Gastrocnemius medialis (tissue), 4 donors: ENCODE results near the gene PGAP6. TPM values are rescaled to one million over a fixed set of nuclear protein-coding genes. Genes with fewer than 3 reads are reported as not detected.
"Not testable (repeated sequence)": the region's sequence is repeated elsewhere in the genome, so short reads cannot be mapped to it uniquely, and the experiment has no call there.

Experiments used
- ATAC-seq, 2 donors: fragments of 150-250 bp; one replicate each; pipeline ENCODE4 v1.9.1; 2016
- DNase-seq, 2 donors: peaks; one replicate each; pipeline ENCODE4 v3.0.0-alpha.2; 2019
- H3K27ac ChIP-seq, 4 donors: fragments of 200-600 bp; sonication (generic); 1 replicate in 1 of 4; 2 replicates in 3 of 4; pipeline ENCODE4 v1.5.1; 2016 to 2018; ENCODE audit warnings: mild to moderate bottlenecking in 2 of 4, moderate library complexity in 1 of 4
- H3K27me3 ChIP-seq, 3 donors: fragments of 200-600 bp; sonication (generic) in 2 of 3; 1 replicate in 1 of 3; 2 replicates in 2 of 3; pipeline versions ENCODE4 v1.5.1 to v1.6.0; 2016 to 2019; ENCODE audit warnings: mild to moderate bottlenecking in 1 of 3, moderate library complexity in 1 of 3
- H3K36me3 ChIP-seq, 2 donors: fragments of 200-600 bp; sonication (generic) in 1 of 2; one replicate each; pipeline ENCODE4 v1.5.1; 2017 to 2018
- H3K4me1 ChIP-seq, 2 donors: fragments of 200-600 bp; sonication (generic) in 1 of 2; one replicate each; pipeline ENCODE4 v1.5.1; 2016 to 2017; ENCODE audit warnings: mild to moderate bottlenecking in 2 of 2
- H3K4me3 ChIP-seq, 4 donors: fragments of 200-600 bp; sonication (generic) in 3 of 4; 1 replicate in 1 of 4; 2 replicates in 3 of 4; pipeline ENCODE4 v1.5.1; 2016 to 2019; ENCODE audit warnings: mild to moderate bottlenecking in 2 of 4
- H3K9me3 ChIP-seq, 3 donors: fragments of 200-600 bp; sonication (generic) in 2 of 3; 1 replicate in 1 of 3; 2 replicates in 2 of 3; pipeline ENCODE4 v1.5.1; 2016 to 2019
- CTCF ChIP-seq, 5 experiments: fragments of 450-650 bp in 3 of 5; fragments of 200-600 bp in 2 of 5; sonication (generic) in 2 of 5; IDR thresholded peaks in 4 of 5; conservative IDR thresholded peaks in 1 of 5; 1 replicate in 4 of 5; 2 replicates in 1 of 5; pipeline ENCODE4 v1.5.1; 2016 to 2019; ENCODE audit warnings: antibody characterized with exemption in 5 of 5, mild to moderate bottlenecking in 3 of 5, moderate library complexity in 3 of 5
- POLR2A ChIP-seq, 2 donors: fragments of 450-650 bp; IDR thresholded peaks; one replicate each; pipeline ENCODE4 v1.6.1; 2017; ENCODE audit warnings: antibody characterized with exemption in 2 of 2, mild to moderate bottlenecking in 2 of 2, moderate library complexity in 2 of 2
- in situ Hi-C, 4 donors: fragments of 200-750 bp; cut with MboI; loops; one replicate each; pipeline versions ENCODE4 v1.15.0 to v1.8.0; 2017; ENCODE audit warnings: low sequenced_read_pairs in 4 of 4
- intact Hi-C: fragments of 100-400 bp; cut with DNase I; formaldehyde crosslinking; loops from one replicate; pipeline ENCODE4 v1.15.1; 2023; ENCODE audit warnings: low total_unique reads
- total RNA-seq, 4 donors: library from RNA; depleted of rRNA; stranded (reverse); fragments of >200 nt; gene quantifications; one replicate each; pipeline versions ENCODE4 v1.1.0 to v1.2.3, GENCODE V29; 2016

The PGAP6 gene
- total RNA-seq, 4 donors from 2014 or later, result 31.5 to 63.3 (median 50.8) TPM

DNA sequence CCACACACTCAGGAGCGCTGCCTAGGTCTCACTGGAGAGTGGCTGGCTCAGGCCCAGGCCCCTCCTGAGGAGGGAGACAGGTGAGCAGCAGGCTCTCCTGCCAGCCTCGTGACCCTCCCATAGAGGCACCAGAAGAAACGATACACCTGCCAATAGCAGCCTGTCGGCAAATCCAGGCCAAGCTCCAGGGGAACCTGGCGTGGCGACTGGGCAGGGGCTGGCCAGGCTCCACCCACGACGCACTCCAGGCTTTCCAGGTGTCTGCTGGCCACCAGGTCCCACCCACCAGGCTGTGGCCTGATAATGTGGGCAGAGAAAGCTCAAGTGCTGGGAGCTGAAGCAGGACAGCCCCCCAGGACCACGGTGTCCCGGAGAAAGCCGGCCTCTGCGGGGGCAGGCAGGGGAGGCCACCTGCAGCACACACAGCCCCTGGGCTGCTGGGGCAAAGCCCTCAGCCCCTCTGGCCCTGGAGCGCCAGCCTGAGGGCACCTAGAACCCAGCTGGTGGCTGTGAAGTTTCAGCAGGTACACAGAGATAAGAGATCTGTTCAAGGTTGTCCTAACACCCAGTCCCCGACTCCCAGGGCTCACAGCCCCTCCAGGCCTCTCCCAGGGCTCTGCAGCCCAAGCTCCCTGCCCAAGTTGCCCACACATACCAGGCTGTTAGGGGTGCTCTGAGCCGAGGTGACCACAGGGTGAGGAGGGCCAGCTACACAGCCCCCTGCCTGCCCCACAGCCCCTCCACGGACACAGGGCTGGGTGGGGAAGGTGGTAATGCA is 2.4 kb downstream of the PGAP6 start:
- no peak for ATAC-seq
- H3K9me3 ChIP-seq, result no peaks in the 10 kb centered on the region
- H3K4me1 ChIP-seq, result peaks cover 25 to 26% of the 10 kb centered on the region in 2 donors
- H3K27me3 ChIP-seq, result no peaks in the 10 kb centered on the region
- intact Hi-C loops (no loop called here), in situ Hi-C loops (no loop called here)
- DNase-seq, result no peak
- TF ChIP-seq POLR2A (IDR thresholded peaks at IDR 0.05), result no peak
- TF ChIP-seq CTCF (IDR thresholded peaks at IDR 0.05 in 4 of 5, conservative IDR thresholded peaks at IDR 0.05 in 1 of 5), result no peak
- H3K27ac ChIP-seq, result no peak overlapping the region
- peaks cover 0 to 27% of the 10 kb centered on the region in 2 donors for H3K36me3 ChIP-seq
- H3K4me3 ChIP-seq, result no peak overlapping the region

DNA sequence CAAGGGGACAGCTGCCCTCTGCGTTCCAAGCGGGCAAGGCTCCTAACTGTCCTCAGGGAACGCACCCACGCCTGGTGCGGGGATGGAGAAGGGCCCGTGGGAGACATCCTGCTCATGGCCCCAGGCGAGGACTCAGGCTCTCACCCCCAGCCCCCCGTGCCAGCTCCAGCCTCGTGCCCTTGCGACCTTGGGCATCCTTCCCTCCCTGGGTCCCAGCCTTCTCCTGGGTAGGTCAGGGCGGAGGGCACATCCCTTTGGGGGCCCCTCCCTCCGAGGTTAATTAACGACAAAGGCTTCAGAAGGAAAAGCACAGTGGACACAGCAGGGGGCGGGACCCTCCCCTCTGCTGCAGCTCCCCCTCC is 3.0 kb downstream of the PGAP6 start:
- intact Hi-C loops, result no loop called here
- Histone ChIP-seq H3K4me1 (peaks cover 20 to 21% of the 10 kb centered on the region in 2 donors), H3K9me3 (no peaks in the 10 kb centered on the region), H3K27me3 (no peaks in the 10 kb centered on the region), H3K4me3 (no peak overlapping the region), H3K36me3 (peaks cover 0 to 33% of the 10 kb centered on the region in 2 donors), H3K27ac (no peak overlapping the region)
- ATAC-seq (no peak), DNase-seq (no peak)
- TF ChIP-seq CTCF (IDR thresholded peaks at IDR 0.05 in 4 of 5, conservative IDR thresholded peaks at IDR 0.05 in 1 of 5) (no peak), POLR2A (IDR thresholded peaks at IDR 0.05) (no peak)
- in situ Hi-C loops, result no loop called here

DNA sequence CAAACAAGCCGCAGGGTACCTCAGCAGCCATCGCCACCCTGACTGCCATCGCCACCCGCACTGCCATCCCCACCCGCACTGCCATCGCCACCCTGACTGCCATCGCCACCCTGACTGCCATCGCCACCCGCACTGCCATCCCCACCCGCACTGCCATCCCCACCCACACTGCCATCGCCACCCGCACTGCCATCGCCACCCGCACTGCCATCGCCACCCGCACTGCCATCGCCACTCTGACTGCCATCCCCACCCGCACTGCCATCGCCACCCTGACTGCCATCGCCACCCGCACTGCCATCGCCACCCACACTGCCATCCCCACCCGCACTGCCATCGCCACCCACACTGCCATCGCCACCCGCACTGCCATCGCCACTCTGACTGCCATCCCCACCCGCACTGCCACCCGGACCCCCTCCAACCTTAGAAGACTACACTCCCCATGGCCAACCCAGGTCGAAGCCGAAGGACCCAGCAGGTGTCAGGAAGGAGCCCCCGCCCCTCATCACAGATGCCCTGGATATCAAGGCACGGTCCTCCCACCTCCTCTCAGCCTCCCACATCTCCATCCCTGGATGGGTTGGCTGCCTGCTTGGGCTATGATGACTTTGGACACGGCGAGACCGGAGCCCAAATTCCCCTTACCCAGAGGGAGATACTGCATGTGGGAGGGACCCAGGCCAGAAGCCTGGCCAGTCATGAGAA is 3.5 kb downstream of the PGAP6 start:
- H3K36me3 ChIP-seq, result peaks cover 0 to 38% of the 10 kb centered on the region in 2 donors
- DNase-seq, result not testable (repeated sequence)

DNA sequence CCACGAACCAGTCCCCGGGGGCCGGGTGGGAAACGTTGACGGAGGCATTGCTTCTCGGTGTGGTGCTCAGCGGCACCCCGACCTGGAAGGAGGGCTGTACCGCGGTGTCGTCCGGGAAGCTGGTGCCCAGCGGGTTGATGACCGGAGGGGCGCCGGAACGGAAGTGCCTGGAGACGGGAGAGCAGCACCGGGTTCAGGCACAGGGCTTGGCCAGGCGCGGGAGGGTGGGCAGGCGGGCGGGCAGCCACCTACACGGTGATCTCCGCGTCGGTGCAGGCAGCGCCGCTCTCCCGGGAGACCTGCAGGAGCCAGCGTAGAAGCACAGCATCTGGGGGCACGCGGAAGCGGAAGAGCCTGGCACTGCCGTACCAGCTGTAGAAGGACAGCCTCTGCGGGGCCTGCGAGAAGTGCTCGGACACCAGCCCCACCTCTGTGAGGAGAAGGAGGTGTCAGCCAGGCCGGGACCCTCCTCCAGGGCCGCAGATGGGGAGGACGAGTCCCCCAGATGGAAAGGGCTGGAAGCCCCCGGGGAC is 4.3 kb downstream of the PGAP6 start:
- TF ChIP-seq CTCF (IDR thresholded peaks at IDR 0.05 in 4 of 5, conservative IDR thresholded peaks at IDR 0.05 in 1 of 5) (no peak), POLR2A (IDR thresholded peaks at IDR 0.05) (no peak)
- in situ Hi-C loops, result no loop called here
- H3K9me3 ChIP-seq, result no peaks in the 10 kb centered on the region
- H3K27me3 ChIP-seq, result no peaks in the 10 kb centered on the region
- H3K4me3 ChIP-seq, result no peak overlapping the region
- ATAC-seq, result no peak
- DNase-seq, result no peak
- intact Hi-C loops, result no loop called here
- peaks cover 0 to 38% of the 10 kb centered on the region in 2 donors for H3K36me3 ChIP-seq
- H3K27ac ChIP-seq, result no peak overlapping the region
- H3K4me1 ChIP-seq, result peaks cover 9 to 12% of the 10 kb centered on the region in 2 donors

More for the DNA sequence above, 3.5 kb downstream of the PGAP6 start:
- peaks cover 15 to 19% of the 10 kb centered on the region in 2 donors for H3K4me1 ChIP-seq
- intact Hi-C loops, H3K27me3 ChIP-seq, ATAC-seq, in situ Hi-C loops, H3K4me3 ChIP-seq, H3K9me3 ChIP-seq, H3K27ac ChIP-seq: not testable (repeated sequence)

DNA sequence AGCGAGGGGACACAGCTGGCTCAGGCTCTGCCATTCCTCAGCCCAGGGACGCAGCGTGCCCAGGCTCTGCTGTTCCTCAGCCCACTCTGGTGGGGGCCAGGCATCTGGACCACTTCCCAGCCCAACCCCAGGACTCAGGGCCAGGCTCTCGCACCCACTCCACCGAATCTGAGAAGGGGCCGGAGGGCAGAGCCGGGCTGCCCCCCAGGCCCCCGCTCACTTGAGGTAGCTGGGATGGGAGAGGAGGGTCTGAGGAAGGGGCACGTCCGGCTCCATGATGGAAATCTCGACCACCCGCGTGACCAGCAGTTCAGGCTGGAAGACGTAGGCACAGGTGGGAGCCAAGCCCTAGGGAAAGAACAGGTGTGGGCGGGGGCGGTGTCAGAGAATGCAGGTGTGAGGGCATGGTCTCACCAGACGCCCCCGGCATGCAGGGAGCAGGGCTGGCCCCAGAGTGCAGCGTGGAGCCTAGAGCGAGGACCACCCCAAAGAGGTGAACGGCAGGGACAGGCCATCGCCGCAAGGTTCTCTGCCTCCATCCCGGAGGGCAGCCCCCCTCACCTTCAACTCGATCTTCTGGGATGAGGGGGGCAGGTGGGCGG is 4.9 kb downstream of the PGAP6 start:
- DNase-seq, result no peak
- no peak for TF ChIP-seq POLR2A (IDR thresholded peaks at IDR 0.05)
- TF ChIP-seq CTCF (IDR thresholded peaks at IDR 0.05 in 4 of 5, conservative IDR thresholded peaks at IDR 0.05 in 1 of 5), result no peak
- no peaks in the 10 kb centered on the region for H3K27me3 ChIP-seq
- H3K9me3 ChIP-seq, result no peaks in the 10 kb centered on the region
- H3K27ac ChIP-seq, result no peak overlapping the region
- H3K36me3 ChIP-seq, result peaks cover 0 to 38% of the 10 kb centered on the region in 2 donors
- H3K4me3 ChIP-seq, result no peak overlapping the region
- no peak for ATAC-seq
- in situ Hi-C loops (no loop called here), intact Hi-C loops (no loop called here)
- peaks cover 9 to 12% of the 10 kb centered on the region in 2 donors for H3K4me1 ChIP-seq
